RWPE2 (cell line): ENCODE results near the gene GLRB.

Experiments used
- ATAC-seq: fragments of 200-7000 bp; cut with Tn5 transposase; 3 replicates; pipeline ENCODE4 v1.9.1; 2021; ENCODE audit warnings: low read depth
- DNase-seq: peaks from one replicate; pipeline ENCODE4 v3.0.0-alpha.2; 2020; ENCODE audit warnings: low spot score
- H3K27ac ChIP-seq: fragments of 450-650 bp; 2 replicates; pipeline ENCODE4 v1.5.1; 2017; ENCODE audit warnings: mild to moderate bottlenecking; ENCODE audit not compliant: poor library complexity, severe bottlenecking
- H3K27me3 ChIP-seq: fragments of 250-450 bp; sonication (Bioruptor Pico); 2 replicates; pipeline ENCODE4 v1.5.1; 2021; ENCODE audit warnings: mild to moderate bottlenecking, moderate library complexity; ENCODE audit not compliant: insufficient read depth, poor library complexity, severe bottlenecking
- H3K36me3 ChIP-seq: fragments of 250-450 bp; sonication (Bioruptor Pico); 2 replicates; pipeline ENCODE4 v1.5.1; 2020; ENCODE audit warnings: low read depth, mild to moderate bottlenecking, moderate library complexity
- H3K4me1 ChIP-seq: fragments of 250-450 bp; sonication (Bioruptor Pico); 2 replicates; pipeline ENCODE4 v1.5.1; 2021; ENCODE audit warnings: mild to moderate bottlenecking, moderate library complexity; ENCODE audit not compliant: insufficient read depth, poor library complexity, severe bottlenecking
- H3K4me3 ChIP-seq: fragments of 250-450 bp; sonication (Bioruptor Pico); 2 replicates; pipeline ENCODE4 v1.5.1; 2021; ENCODE audit warnings: mild to moderate bottlenecking, moderate library complexity; ENCODE audit not compliant: severe bottlenecking
- H3K9me3 ChIP-seq: fragments of 250-450 bp; sonication (Bioruptor Pico); 2 replicates; pipeline ENCODE4 v1.5.1; 2021; ENCODE audit warnings: mild to moderate bottlenecking, moderate library complexity; ENCODE audit not compliant: severe bottlenecking
- TF ChIP-seq, protein P1 (sequence below): fragments of 450-650 bp; IDR thresholded peaks from one replicate; pipeline ENCODE4 v1.5.1; 2017; ENCODE audit warnings: mild to moderate bottlenecking, moderate library complexity; ENCODE audit not compliant: poor library complexity, severe bottlenecking

The GLRB gene

DNA sequence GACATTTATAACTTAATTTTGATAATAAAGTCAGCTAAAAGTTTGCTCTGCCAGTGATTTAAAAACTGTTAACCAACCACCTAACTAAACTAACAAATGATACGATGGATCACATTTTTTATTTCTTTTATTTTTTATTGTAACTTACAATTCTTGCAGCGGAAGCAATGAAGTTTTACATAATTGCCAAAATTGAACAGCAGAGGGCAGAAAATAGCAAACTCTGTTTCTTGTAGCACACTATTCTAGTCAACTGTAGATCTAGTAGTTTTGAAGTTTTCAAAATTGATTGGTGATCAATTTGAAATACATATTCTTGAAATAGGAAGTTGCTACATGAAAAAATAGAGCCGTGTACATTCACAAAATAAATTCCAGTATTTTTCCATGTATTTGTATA, 141.8 kb downstream of the GLRB start:
- TF ChIP-seq, protein P1, sequence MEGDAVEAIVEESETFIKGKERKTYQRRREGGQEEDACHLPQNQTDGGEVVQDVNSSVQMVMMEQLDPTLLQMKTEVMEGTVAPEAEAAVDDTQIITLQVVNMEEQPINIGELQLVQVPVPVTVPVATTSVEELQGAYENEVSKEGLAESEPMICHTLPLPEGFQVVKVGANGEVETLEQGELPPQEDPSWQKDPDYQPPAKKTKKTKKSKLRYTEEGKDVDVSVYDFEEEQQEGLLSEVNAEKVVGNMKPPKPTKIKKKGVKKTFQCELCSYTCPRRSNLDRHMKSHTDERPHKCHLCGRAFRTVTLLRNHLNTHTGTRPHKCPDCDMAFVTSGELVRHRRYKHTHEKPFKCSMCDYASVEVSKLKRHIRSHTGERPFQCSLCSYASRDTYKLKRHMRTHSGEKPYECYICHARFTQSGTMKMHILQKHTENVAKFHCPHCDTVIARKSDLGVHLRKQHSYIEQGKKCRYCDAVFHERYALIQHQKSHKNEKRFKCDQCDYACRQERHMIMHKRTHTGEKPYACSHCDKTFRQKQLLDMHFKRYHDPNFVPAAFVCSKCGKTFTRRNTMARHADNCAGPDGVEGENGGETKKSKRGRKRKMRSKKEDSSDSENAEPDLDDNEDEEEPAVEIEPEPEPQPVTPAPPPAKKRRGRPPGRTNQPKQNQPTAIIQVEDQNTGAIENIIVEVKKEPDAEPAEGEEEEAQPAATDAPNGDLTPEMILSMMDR = peak; percentile 72
- Histone ChIP-seq H3K36me3 (no peaks in the 10 kb centered on the region), H3K4me3 (no peak overlapping the region), H3K9me3 (no peaks in the 10 kb centered on the region), H3K27ac (no peak overlapping the region), H3K4me1 (no peaks in the 10 kb centered on the region), H3K27me3 (peaks cover 35% of the 10 kb centered on the region)
- no peak for ATAC-seq
- DNase-seq = no peak

- ATAC-seq (no peak), DNase-seq (no peak)
- Histone ChIP-seq H3K9me3 (no peaks in the 10 kb centered on the region), H3K4me1 (no peaks in the 10 kb centered on the region), H3K4me3 (no peak overlapping the region), H3K27ac (no peak overlapping the region), H3K27me3 (peaks cover 55% of the 10 kb centered on the region), H3K36me3 (no peaks in the 10 kb centered on the region)
- TF ChIP-seq, protein P1 = no peak
Observed at GRCh38 chr4:157219711-157220370, 143.9 kb downstream of the GLRB start.

GRCh38 chr4:157220371-157220881, 144.5 kb downstream of the GLRB start, which contains the start of gene GRIA2:
Gene GRIA2, plus strand, starts transcription at chr4:157220728. Its CDS starts 315 bp downstream, at chr4:157221043.
- no peak within 1 kb of the TSS for H3K4me3 ChIP-seq
- no peaks in the 10 kb centered on the region for H3K36me3 ChIP-seq
- no peaks in the 10 kb centered on the region for H3K9me3 ChIP-seq
- DNase-seq (no peak), ATAC-seq (peak; percentile 81)
- H3K27ac ChIP-seq = no peak within 1 kb of the TSS
- no peaks in the 10 kb centered on the region for H3K4me1 ChIP-seq
- H3K27me3 ChIP-seq = peaks cover 55% of the 10 kb centered on the region
- TF ChIP-seq, protein P1 = no peak

GRCh38 chr4:157221426-157221894, 145.5 kb downstream of the GLRB start:
- no peaks in the 10 kb centered on the region for H3K4me1 ChIP-seq
- TF ChIP-seq, protein P1 = no peak
- H3K9me3 ChIP-seq = no peaks in the 10 kb centered on the region
- H3K4me3 ChIP-seq = no peak overlapping the region
- H3K36me3 ChIP-seq = no peaks in the 10 kb centered on the region
- DNase-seq (no peak), ATAC-seq (no peak)
- peaks cover 55% of the 10 kb centered on the region for H3K27me3 ChIP-seq
- H3K27ac ChIP-seq = no peak overlapping the region
